WTC11 (cell line): ENCODE results near the gene CALM3. TPM values are rescaled to one million over a fixed set of nuclear protein-coding genes. Genes with fewer than 3 reads are reported as not detected.

Experiments
- ATAC-seq: fragments of 200-7000 bp; cut with Tn5 transposase; 2 replicates; pipeline ENCODE4 v1.10.0; 2021; ENCODE audit warnings: mild to moderate bottlenecking, moderate library complexity
- CTCF ChIA-PET: fragments of 300-600 bp; sonication (Branson Sonifier 250); formaldehyde crosslinking; loops from one replicate; lab custom pipeline; 2021; ENCODE audit warnings: antibody characterized with exemption; lab: Charles Lee
- POLR2A ChIA-PET: fragments of 350-600 bp; sonication (Branson Sonifier 250); formaldehyde crosslinking; loops from one replicate; lab custom pipeline; 2021; ENCODE audit warnings: antibody characterized with exemption; lab: Charles Lee
- DNase-seq: peaks from one replicate; pipeline ENCODE4 v3.0.0; 2021; ENCODE audit warnings: low spot score
- H3K27ac Mint-ChIP-seq: 2 replicates; pipeline ENCODE4 v1.8.0; 2021; ENCODE audit warnings: mixed read lengths
- H3K27me3 Mint-ChIP-seq: 2 replicates; pipeline ENCODE4 v1.8.0; 2021; ENCODE audit warnings: low read depth, mild to moderate bottlenecking, moderate library complexity, mixed read lengths
- H3K36me3 Mint-ChIP-seq: 2 replicates; pipeline ENCODE4 v1.8.0; 2021; ENCODE audit warnings: mixed read lengths
- H3K4me1 Mint-ChIP-seq: 2 replicates; pipeline ENCODE4 v1.8.0; 2022; ENCODE audit warnings: mixed read lengths
- H3K4me3 Mint-ChIP-seq: 2 replicates; pipeline ENCODE4 v1.8.0; 2021; ENCODE audit warnings: mild to moderate bottlenecking, moderate library complexity, mixed read lengths
- H3K9me3 Mint-ChIP-seq: 2 replicates; pipeline ENCODE4 v1.8.0; 2021; ENCODE audit warnings: mixed read lengths
- ARID4B ChIP-seq: sonication (generic); formaldehyde crosslinking; IDR thresholded peaks from 2 replicates; pipeline ENCODE4 v1.8.0; 2023; ENCODE audit warnings: missing genetic modification reagents, mild to moderate bottlenecking, borderline replicate concordance
- ESRRA ChIP-seq: sonication (generic); formaldehyde crosslinking; IDR thresholded peaks from 2 replicates; pipeline ENCODE4 v1.8.1; 2022; ENCODE audit warnings: mild to moderate bottlenecking, missing genetic modification reagents, borderline replicate concordance
- IRF2 ChIP-seq: sonication (generic); formaldehyde crosslinking; IDR thresholded peaks from 2 replicates; pipeline ENCODE4 v1.8.0; 2022; ENCODE audit warnings: low read depth, missing genetic modification reagents, borderline replicate concordance
- JUN ChIP-seq: sonication (generic); formaldehyde crosslinking; IDR thresholded peaks from 2 replicates; pipeline ENCODE4 v1.8.0; 2023; ENCODE audit warnings: mild to moderate bottlenecking, missing genetic modification reagents
- NFATC4 ChIP-seq: fragments of 250-450 bp; sonication (Bioruptor Pico); IDR thresholded peaks from 2 replicates; pipeline ENCODE4 v1.9.0; 2021; ENCODE audit warnings: mild to moderate bottlenecking
- NR2C2 ChIP-seq: sonication (generic); formaldehyde crosslinking; IDR thresholded peaks from 2 replicates; pipeline ENCODE4 v1.8.0; 2022; ENCODE audit warnings: mild to moderate bottlenecking, missing genetic modification reagents
- NR3C1 ChIP-seq: sonication (generic); formaldehyde crosslinking; conservative IDR thresholded peaks from 2 replicates; pipeline ENCODE4 v1.8.1; 2023; ENCODE audit warnings: low read depth, mild to moderate bottlenecking, missing genetic modification reagents
- TEAD1 ChIP-seq: sonication (generic); formaldehyde crosslinking; IDR thresholded peaks from 2 replicates; pipeline ENCODE4 v1.8.0; 2022; ENCODE audit warnings: mild to moderate bottlenecking, missing genetic modification reagents
- TP53 ChIP-seq: sonication (generic); formaldehyde crosslinking; IDR thresholded peaks from 2 replicates; pipeline ENCODE4 v1.8.1; 2023; ENCODE audit warnings: mild to moderate bottlenecking, missing genetic modification reagents
- ZBTB21 ChIP-seq: sonication (generic); formaldehyde crosslinking; IDR thresholded peaks from 2 replicates; pipeline ENCODE4 v1.8.1; 2023; ENCODE audit warnings: mild to moderate bottlenecking, missing genetic modification reagents, borderline replicate concordance
- ZNF263 ChIP-seq: sonication (generic); formaldehyde crosslinking; IDR thresholded peaks from 2 replicates; pipeline ENCODE4 v1.8.1; 2022; ENCODE audit warnings: low read depth, mild to moderate bottlenecking, moderate library complexity, missing genetic modification reagents
- ZNF416 ChIP-seq: fragments of 250-450 bp; sonication (Bioruptor Pico); IDR thresholded peaks from 2 replicates; pipeline ENCODE4 v1.9.0; 2021; ENCODE audit warnings: mild to moderate bottlenecking, inconsistent platforms
- ZSCAN18 ChIP-seq: fragments of 250-450 bp; sonication (Bioruptor Pico); IDR thresholded peaks from 2 replicates; pipeline ENCODE4 v2.1.2; 2022; ENCODE audit warnings: mild to moderate bottlenecking, moderate library complexity
- total RNA-seq: library from RNA; stranded (reverse); gene quantifications from 3 replicates; pipeline ENCODE4 v1.2.3, GENCODE V29; 2021
- TF ChIP-seq, protein P1 (sequence below): sonication (generic); formaldehyde crosslinking; IDR thresholded peaks from 2 replicates; pipeline ENCODE4 v1.8.0; 2022; ENCODE audit warnings: missing genetic modification reagents

Gene CALM3
- total RNA-seq, 1 experiment from 2014 or later: 306 TPM

DNA sequence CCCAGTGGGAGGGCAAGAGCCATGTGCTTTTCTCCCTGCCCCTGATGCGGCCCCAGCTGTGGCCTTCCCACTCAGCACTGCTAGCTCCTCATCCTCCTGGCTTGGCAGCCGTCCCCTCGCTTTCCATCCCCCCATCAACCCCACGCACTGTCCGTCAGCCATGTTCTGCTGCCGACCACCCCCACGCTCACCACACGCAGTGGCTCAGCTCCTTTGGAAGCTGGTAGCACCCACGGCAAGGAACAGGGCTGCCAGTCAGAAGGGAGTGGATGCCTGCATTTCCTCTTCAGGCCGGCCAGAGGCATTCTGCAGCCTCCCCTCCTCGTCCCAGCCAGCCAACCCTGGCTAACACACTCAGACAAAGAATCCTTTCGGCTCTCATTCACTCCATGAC is 6.3 kb downstream of the CALM3 start (continued):
- TF ChIP-seq, protein P1, sequence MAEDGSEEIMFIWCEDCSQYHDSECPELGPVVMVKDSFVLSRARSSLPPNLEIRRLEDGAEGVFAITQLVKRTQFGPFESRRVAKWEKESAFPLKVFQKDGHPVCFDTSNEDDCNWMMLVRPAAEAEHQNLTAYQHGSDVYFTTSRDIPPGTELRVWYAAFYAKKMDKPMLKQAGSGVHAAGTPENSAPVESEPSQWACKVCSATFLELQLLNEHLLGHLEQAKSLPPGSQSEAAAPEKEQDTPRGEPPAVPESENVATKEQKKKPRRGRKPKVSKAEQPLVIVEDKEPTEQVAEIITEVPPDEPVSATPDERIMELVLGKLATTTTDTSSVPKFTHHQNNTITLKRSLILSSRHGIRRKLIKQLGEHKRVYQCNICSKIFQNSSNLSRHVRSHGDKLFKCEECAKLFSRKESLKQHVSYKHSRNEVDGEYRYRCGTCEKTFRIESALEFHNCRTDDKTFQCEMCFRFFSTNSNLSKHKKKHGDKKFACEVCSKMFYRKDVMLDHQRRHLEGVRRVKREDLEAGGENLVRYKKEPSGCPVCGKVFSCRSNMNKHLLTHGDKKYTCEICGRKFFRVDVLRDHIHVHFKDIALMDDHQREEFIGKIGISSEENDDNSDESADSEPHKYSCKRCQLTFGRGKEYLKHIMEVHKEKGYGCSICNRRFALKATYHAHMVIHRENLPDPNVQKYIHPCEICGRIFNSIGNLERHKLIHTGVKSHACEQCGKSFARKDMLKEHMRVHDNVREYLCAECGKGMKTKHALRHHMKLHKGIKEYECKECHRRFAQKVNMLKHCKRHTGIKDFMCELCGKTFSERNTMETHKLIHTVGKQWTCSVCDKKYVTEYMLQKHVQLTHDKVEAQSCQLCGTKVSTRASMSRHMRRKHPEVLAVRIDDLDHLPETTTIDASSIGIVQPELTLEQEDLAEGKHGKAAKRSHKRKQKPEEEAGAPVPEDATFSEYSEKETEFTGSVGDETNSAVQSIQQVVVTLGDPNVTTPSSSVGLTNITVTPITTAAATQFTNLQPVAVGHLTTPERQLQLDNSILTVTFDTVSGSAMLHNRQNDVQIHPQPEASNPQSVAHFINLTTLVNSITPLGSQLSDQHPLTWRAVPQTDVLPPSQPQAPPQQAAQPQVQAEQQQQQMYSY (CRISPR knock-in tag): no peak
- TF ChIP-seq ZNF416 (CRISPR knock-in tag) (no peak), TP53 (CRISPR knock-in tag) (no peak), IRF2 (CRISPR knock-in tag) (no peak), ZNF263 (CRISPR knock-in tag) (no peak), NR2C2 (CRISPR knock-in tag) (no peak), JUN (CRISPR knock-in tag) (no peak)

DNA sequence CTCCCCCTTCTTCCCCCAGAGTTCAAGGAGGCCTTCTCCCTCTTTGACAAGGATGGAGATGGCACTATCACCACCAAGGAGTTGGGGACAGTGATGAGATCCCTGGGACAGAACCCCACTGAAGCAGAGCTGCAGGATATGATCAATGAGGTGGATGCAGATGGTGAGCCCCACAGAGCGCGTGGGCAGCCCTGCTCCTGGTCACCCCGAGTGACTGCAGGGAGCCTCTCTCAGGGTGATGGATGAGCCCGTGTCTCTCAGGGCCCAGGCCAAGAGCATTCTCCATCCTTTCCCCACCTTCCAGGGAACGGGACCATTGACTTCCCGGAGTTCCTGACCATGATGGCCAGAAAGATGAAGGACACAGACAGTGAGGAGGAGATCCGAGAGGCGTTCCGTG is 7.0 kb downstream of the CALM3 start:
- ChIA-PET CTCF (interaction anchor here (4.9 kb wide), 1 partner anchor 9 kb away, joined by 26 read pairs; no protein-coding TSS in a partner anchor), POLR2A (interaction anchor here (0.9 kb wide), 1 partner anchor 53 kb away, joined by 3 read pairs; the partner anchor contains the start of gene DACT3)
- TF ChIP-seq ESRRA (CRISPR knock-in tag) (no peak), TEAD1 (CRISPR knock-in tag) (no peak), NFATC4 (CRISPR knock-in tag) (no peak), ARID4B (CRISPR knock-in tag) (no peak), NR3C1 (CRISPR knock-in tag) (no peak)
- Mint-ChIP-seq H3K4me1 (peaks cover 11% of the 10 kb centered on the region), H3K36me3 (peaks cover 35% of the 10 kb centered on the region), H3K9me3 (no peaks in the 10 kb centered on the region), H3K4me3 (no peak overlapping the region), H3K27ac (no peak overlapping the region), H3K27me3 (no peaks in the 10 kb centered on the region; the same call in 1 of the 2 replicates)
- ATAC-seq (no peak), DNase-seq (no peak)

DNA sequence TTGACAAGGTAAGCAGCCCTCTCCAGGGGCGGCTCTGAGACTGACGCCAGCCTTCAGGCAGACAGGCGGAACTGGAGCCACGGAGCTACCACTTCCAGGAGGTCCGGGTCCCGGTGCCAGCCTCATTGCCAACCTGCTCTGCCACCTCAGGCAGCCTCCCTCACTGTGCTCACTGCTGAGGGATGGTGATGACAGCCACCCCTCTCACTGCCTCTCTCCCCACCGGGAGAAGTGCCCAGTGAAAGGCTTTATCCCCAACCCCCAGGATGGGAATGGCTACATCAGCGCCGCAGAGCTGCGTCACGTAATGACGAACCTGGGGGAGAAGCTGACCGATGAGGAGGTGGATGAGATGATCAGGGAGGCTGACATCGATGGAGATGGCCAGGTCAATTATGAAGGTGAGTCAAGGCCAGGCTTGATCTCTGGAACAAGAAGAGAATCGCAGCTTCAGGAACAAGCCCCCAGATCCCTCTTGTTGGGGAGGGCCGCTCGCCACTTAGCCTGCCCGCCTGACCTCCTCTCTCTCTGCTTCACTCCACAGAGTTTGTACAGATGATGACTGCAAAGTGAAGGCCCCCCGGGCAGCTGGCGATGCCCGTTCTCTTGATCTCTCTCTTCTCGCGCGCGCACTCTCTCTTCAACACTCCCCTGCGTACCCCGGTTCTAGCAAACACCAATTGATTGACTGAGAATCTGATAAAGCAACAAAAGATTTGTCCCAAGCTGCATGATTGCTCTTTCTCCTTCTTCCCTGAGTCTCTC is 7.6 kb downstream of the CALM3 start:
- Mint-ChIP-seq H3K9me3 (no peaks in the 10 kb centered on the region), H3K4me1 (peaks cover 5% of the 10 kb centered on the region), H3K36me3 (peaks cover 35% of the 10 kb centered on the region), H3K27me3 (no peaks in the 10 kb centered on the region; the same call in 1 of the 2 replicates), H3K27ac (no peak overlapping the region), H3K4me3 (no peak overlapping the region)
- ChIA-PET CTCF (interaction anchor here (4.9 kb wide), 1 partner anchor 9 kb away, joined by 26 read pairs; no protein-coding TSS in a partner anchor), POLR2A (interaction anchor here (0.9 kb wide), 1 partner anchor 52 kb away, joined by 3 read pairs; the partner anchor contains the start of gene DACT3)
- DNase-seq (peak; percentile 4), ATAC-seq (no peak)
- TF ChIP-seq ZSCAN18: no peak
- TF ChIP-seq ZBTB21: no peak
